Esophagus (tissue), 2 donors: ENCODE data around the gene ACVR1. TPM values are rescaled to one million over a fixed set of nuclear protein-coding genes. Genes with fewer than 3 reads are reported as not detected.

Source experiments
- H3K27ac ChIP-seq, 2 donors: one replicate each; pipeline ENCODE4 v1.5.1; 2013; ENCODE audit warnings: low read depth in 2 of 2, mild to moderate bottlenecking in 2 of 2, inconsistent platforms in 1 of 2, low read length in 1 of 2, moderate library complexity in 1 of 2
- H3K27me3 ChIP-seq, 2 donors: one replicate each; pipeline ENCODE4 v1.6.1; 2013; ENCODE audit warnings: low read length in 2 of 2, control low read depth in 1 of 2, mild to moderate bottlenecking in 1 of 2; ENCODE audit not compliant: insufficient read depth in 2 of 2, control insufficient read depth in 1 of 2
- H3K36me3 ChIP-seq, 2 donors: one replicate each; pipeline ENCODE4 v1.6.1; 2013; ENCODE audit warnings: low read length in 1 of 2; ENCODE audit not compliant: control insufficient read depth in 2 of 2, insufficient read depth in 2 of 2
- H3K4me1 ChIP-seq, 2 donors: one replicate each; pipeline ENCODE4 v1.6.1; 2013; ENCODE audit warnings: low read length in 1 of 2; ENCODE audit not compliant: control insufficient read depth in 2 of 2, insufficient read depth in 2 of 2
- H3K4me3 ChIP-seq, 2 donors: one replicate each; pipeline ENCODE4 v1.5.1; 2013; ENCODE audit warnings: low read length in 2 of 2, mild to moderate bottlenecking in 2 of 2, low read depth in 1 of 2, moderate library complexity in 1 of 2
- H3K9me3 ChIP-seq, 2 donors: one replicate each; pipeline ENCODE4 v1.6.1; 2013; ENCODE audit warnings: mild to moderate bottlenecking in 2 of 2, low read depth in 1 of 2, low read length in 1 of 2, moderate library complexity in 1 of 2; ENCODE audit not compliant: control insufficient read depth in 2 of 2, insufficient read depth in 1 of 2
- WGBS, 2 donors: extraction: QIAGEN DNeasy Blood & Tissue Kit; methylation state at CpG; one replicate each; pipeline ENCODE4 v1.1.7; 2013; 5-methylcytosine and 5-hydroxymethylcytosine counted together
- polyA plus RNA-seq, 2 donors: library from polyadenylated mRNA; stranded (reverse); fragments of 200-250 nt; gene quantifications; one replicate each; pipeline ENCODE4 v1.2.3, GENCODE V29; 2013
- donor health status: healthy with polysubstance abuse.
- donor health status: Bipolar disorder and iron deficiency.

ACVR1 gene
- polyA plus RNA-seq, 2 donors: 1.8 to 5.9 TPM

GRCh38 chr2:157877761-157878400 is 1.8 kb upstream of the ACVR1 start:
- H3K27me3 ChIP-seq: no peaks in the 10 kb centered on the region
- peaks cover 0 to 5% of the 10 kb centered on the region in 2 donors for H3K4me1 ChIP-seq
- no peaks in the 10 kb centered on the region for H3K9me3 ChIP-seq
- no peaks in the 10 kb centered on the region for H3K36me3 ChIP-seq
- no peak overlapping the region for H3K4me3 ChIP-seq
- no peak overlapping the region for H3K27ac ChIP-seq
- WGBS, 2 donors: 83 to 86% methylated on average over 3 of the region's 3 CpGs

GRCh38 chr2:157876786-157877138 is 632 bp upstream of the ACVR1 start:
- no peaks in the 10 kb centered on the region for H3K9me3 ChIP-seq
- no peaks in the 10 kb centered on the region for H3K27me3 ChIP-seq
- H3K4me1 ChIP-seq: peaks cover 0 to 5% of the 10 kb centered on the region in 2 donors
- 6 to 7% methylated on average over 12 of the region's 12 CpGs for WGBS, 2 donors
- peak overlapping the region; percentile 92 to 95 for H3K4me3 ChIP-seq
- H3K27ac ChIP-seq: peak overlapping the region; percentile 94 to 98
- no peaks in the 10 kb centered on the region for H3K36me3 ChIP-seq

- Histone ChIP-seq H3K4me3 (peak overlapping the region; percentile 92 to 95), H3K36me3 (no peaks in the 10 kb centered on the region), H3K27ac (peak overlapping the region; percentile 94 to 98), H3K9me3 (no peaks in the 10 kb centered on the region), H3K4me1 (peaks cover 0 to 5% of the 10 kb centered on the region in 2 donors), H3K27me3 (no peaks in the 10 kb centered on the region)
- WGBS, 2 donors: 0 to 1% methylated on average over 18 to 53 of the region's 53 CpGs
Measured at GRCh38 chr2:157875641-157876065, 477 bp downstream of the ACVR1 start.

GRCh38 chr2:157874997-157875640 is 1.0 kb downstream of the ACVR1 start:
- H3K4me1 ChIP-seq: peaks cover 0 to 5% of the 10 kb centered on the region in 2 donors
- no peaks in the 10 kb centered on the region for H3K36me3 ChIP-seq
- H3K27ac ChIP-seq: peak overlapping the region; percentile 94 to 98
- H3K27me3 ChIP-seq: no peaks in the 10 kb centered on the region
- H3K9me3 ChIP-seq: no peaks in the 10 kb centered on the region
- H3K4me3 ChIP-seq: peak overlapping the region; percentile 92 to 95
- WGBS, 2 donors: 3% methylated on average over 21 of the region's 21 CpGs

- WGBS, 2 donors: 83 to 97% methylated on average over 4 of the region's 4 CpGs
- Histone ChIP-seq H3K9me3 (no peaks in the 10 kb centered on the region), H3K36me3 (no peaks in the 10 kb centered on the region), H3K27ac (peak overlapping the region in 1 of 2 donors; percentile 16), H3K4me1 (peaks cover 0 to 5% of the 10 kb centered on the region in 2 donors), H3K27me3 (no peaks in the 10 kb centered on the region), H3K4me3 (peak overlapping the region in 1 of 2 donors; percentile 95)
Measured at GRCh38 chr2:157874348-157874747, 1.8 kb downstream of the ACVR1 start.

- Histone ChIP-seq H3K27ac (no peak overlapping the region), H3K4me3 (no peak overlapping the region), H3K4me1 (peaks cover 0 to 5% of the 10 kb centered on the region in 2 donors), H3K36me3 (no peaks in the 10 kb centered on the region), H3K9me3 (no peaks in the 10 kb centered on the region), H3K27me3 (no peaks in the 10 kb centered on the region)
- 90 to 94% methylated on average over 2 of the region's 2 CpGs for WGBS, 2 donors
Measured at GRCh38 chr2:157872791-157873190, 3.3 kb downstream of the ACVR1 start.

GRCh38 chr2:157871415-157871814 is 4.7 kb downstream of the ACVR1 start:
- H3K27me3 ChIP-seq: no peaks in the 10 kb centered on the region
- no peaks in the 10 kb centered on the region for H3K9me3 ChIP-seq
- no peaks in the 10 kb centered on the region for H3K36me3 ChIP-seq
- H3K4me3 ChIP-seq: no peak overlapping the region
- H3K4me1 ChIP-seq: peaks cover 0 to 5% of the 10 kb centered on the region in 2 donors
- WGBS, 2 donors: 75 to 79% methylated on average over 3 of the region's 3 CpGs
- no peak overlapping the region for H3K27ac ChIP-seq

- H3K4me1 ChIP-seq: peaks cover 0 to 5% of the 10 kb centered on the region in 2 donors
- no peaks in the 10 kb centered on the region for H3K9me3 ChIP-seq
- no peak overlapping the region for H3K27ac ChIP-seq
- H3K36me3 ChIP-seq: no peaks in the 10 kb centered on the region
- no peaks in the 10 kb centered on the region for H3K27me3 ChIP-seq
- H3K4me3 ChIP-seq: no peak overlapping the region
- WGBS, 2 donors: 39 to 40% methylated on average over 2 of the region's 2 CpGs
Measured at GRCh38 chr2:157868993-157869392, 7.1 kb downstream of the ACVR1 start.

GRCh38 chr2:157867703-157868102 is 8.4 kb downstream of the ACVR1 start:
- no peak overlapping the region for H3K4me3 ChIP-seq
- peaks cover 0 to 5% of the 10 kb centered on the region in 2 donors for H3K4me1 ChIP-seq
- H3K9me3 ChIP-seq: no peaks in the 10 kb centered on the region
- H3K36me3 ChIP-seq: no peaks in the 10 kb centered on the region
- no peaks in the 10 kb centered on the region for H3K27me3 ChIP-seq
- no peak overlapping the region for H3K27ac ChIP-seq
